Epidermal melanocyte (primary cell): ENCODE measurements around the gene PARD6A.
"Not testable (repeated sequence)": the region's sequence is repeated elsewhere in the genome, so short reads cannot be mapped to it uniquely, and the experiment has no call there.

ENCODE experiments used
- DNase-seq: peaks from one replicate; pipeline ENCODE4 v3.0.0; 2011; ENCODE audit warnings: low spot score; ENCODE audit not compliant: insufficient read length

Gene PARD6A

GRCh38 chr16:67685388-67686112 lies 24.8 kb downstream of the PARD6A start:
- DNase-seq: no peak

GRCh38 chr16:67693517-67694285 lies 32.9 kb downstream of the PARD6A start:
- not testable (repeated sequence) for DNase-seq

GRCh38 chr16:67694611-67695010 lies 33.9 kb downstream of the PARD6A start:
- DNase-seq: no peak

- DNase-seq: no peak
These were observed 36.8 kb downstream of the PARD6A start for GRCh38 chr16:67697422-67698185.

- no peak for DNase-seq
These were observed 38.5 kb downstream of the PARD6A start for GRCh38 chr16:67699265-67699664.

GRCh38 chr16:67701420-67701819 lies 40.7 kb downstream of the PARD6A start:
- DNase-seq: no peak

- DNase-seq: no peak
These were observed 41.4 kb downstream of the PARD6A start for GRCh38 chr16:67702130-67702529.

- no peak for DNase-seq
These were observed 42.9 kb downstream of the PARD6A start for GRCh38 chr16:67703626-67704025.

- DNase-seq: no peak
These were observed 43.4 kb downstream of the PARD6A start for GRCh38 chr16:67704110-67704509.

GRCh38 chr16:67707210-67707609 lies 46.5 kb downstream of the PARD6A start:
- no peak for DNase-seq

- DNase-seq: no peak
These were observed 47.0 kb downstream of the PARD6A start for GRCh38 chr16:67707790-67708189.

GRCh38 chr16:67708368-67708771 lies 47.6 kb downstream of the PARD6A start:
- DNase-seq: no peak

- no peak for DNase-seq
These were observed 48.3 kb downstream of the PARD6A start for GRCh38 chr16:67709050-67709449.

- DNase-seq: no peak
These were observed 49.8 kb downstream of the PARD6A start for GRCh38 chr16:67710607-67711006.
